ENCODE measurements around the gene LSM2.
"Not testable (repeated sequence)": the region's sequence is repeated elsewhere in the genome, so short reads cannot be mapped to it uniquely, and the experiment has no call there.

The LSM2 gene

GRCh38 chr6:31829633-31830283 lies 23.0 kb upstream of the LSM2 start:
- DNase-seq (ENCODE audit: extremely low spot score, insufficient read length, low read depth) = no peak
- no peak for FAIRE-seq

GRCh38 chr6:31827286-31828079 lies 20.7 kb upstream of the LSM2 start, which contains the start of gene HSPA1B:
Gene HSPA1B (plus strand): TSS chr6:31827738. CDS start chr6:31827951, 213 bp downstream.
- FAIRE-seq = peak; percentile 91

GRCh38 chr6:31826793-31827285 lies 20.1 kb upstream of the LSM2 start:
- DNase-seq (ENCODE audit: extremely low spot score, insufficient read length, low read depth) (no peak), FAIRE-seq (peak; percentile 12)

More at GRCh38 chr6:31827286-31828079, 20.7 kb upstream of the LSM2 start, which contains the start of gene HSPA1B:
- no peak for DNase-seq (ENCODE audit: extremely low spot score, insufficient read length, low read depth)

- no peak for FAIRE-seq
These were observed 18.8 kb upstream of the LSM2 start for GRCh38 chr6:31825553-31825952.

GRCh38 chr6:31823592-31824196 lies 16.9 kb upstream of the LSM2 start:
- not testable (repeated sequence) for DNase-seq (ENCODE audit: extremely low spot score, insufficient read length, low read depth); FAIRE-seq

More at GRCh38 chr6:31825553-31825952, 18.8 kb upstream of the LSM2 start:
- DNase-seq (ENCODE audit: extremely low spot score, insufficient read length, low read depth) = no peak

GRCh38 chr6:31822036-31822821 lies 15.5 kb upstream of the LSM2 start:
- FAIRE-seq = peak; percentile 50
- DNase-seq (ENCODE audit: extremely low spot score, insufficient read length, low read depth) = no peak

GRCh38 chr6:31821301-31822035 lies 14.7 kb upstream of the LSM2 start:
- FAIRE-seq (peak; percentile 50), DNase-seq (ENCODE audit: extremely low spot score, insufficient read length, low read depth) (no peak)

- FAIRE-seq; DNase-seq (ENCODE audit: extremely low spot score, insufficient read length, low read depth): not testable (repeated sequence)
These were observed 13.6 kb upstream of the LSM2 start for GRCh38 chr6:31820399-31820798.

GRCh38 chr6:31819871-31820299 lies 13.1 kb upstream of the LSM2 start:
- FAIRE-seq (no peak), DNase-seq (ENCODE audit: extremely low spot score, insufficient read length, low read depth) (no peak)

GRCh38 chr6:31817929-31818511 lies 11.3 kb upstream of the LSM2 start:
- not testable (repeated sequence) for FAIRE-seq

GRCh38 chr6:31817133-31817928 lies 10.6 kb upstream of the LSM2 start:
- DNase-seq (ENCODE audit: extremely low spot score, insufficient read length, low read depth); FAIRE-seq: not testable (repeated sequence)

More at GRCh38 chr6:31817929-31818511, 11.3 kb upstream of the LSM2 start:
- not testable (repeated sequence) for DNase-seq (ENCODE audit: extremely low spot score, insufficient read length, low read depth)

- peak; percentile 60 for FAIRE-seq
- no peak for DNase-seq (ENCODE audit: extremely low spot score, insufficient read length, low read depth)
These were observed 8.5 kb upstream of the LSM2 start, which contains the start of the genes HSPA1A and HSPA1L for GRCh38 chr6:31815025-31815838. Gene HSPA1A (plus strand): TSS chr6:31815543. CDS start chr6:31815757, 214 bp downstream. Gene HSPA1L (minus strand): TSS chr6:31815283. CDS start chr6:31811972, 3,311 bp downstream.

- FAIRE-seq = peak; percentile 67
- no peak for DNase-seq (ENCODE audit: extremely low spot score, insufficient read length, low read depth)
These were observed 7.9 kb upstream of the LSM2 start for GRCh38 chr6:31814677-31815024.

- FAIRE-seq (no peak), DNase-seq (ENCODE audit: extremely low spot score, insufficient read length, low read depth) (no peak)
These were observed 6.7 kb upstream of the LSM2 start for GRCh38 chr6:31813465-31813849.

GRCh38 chr6:31811645-31812044 lies 4.9 kb upstream of the LSM2 start:
- DNase-seq (ENCODE audit: extremely low spot score, insufficient read length, low read depth) (no peak), FAIRE-seq (no peak)

- DNase-seq (ENCODE audit: extremely low spot score, insufficient read length, low read depth); FAIRE-seq: not testable (repeated sequence)
These were observed 1.8 kb upstream of the LSM2 start for GRCh38 chr6:31808599-31808998.

- no peak for DNase-seq (ENCODE audit: extremely low spot score, insufficient read length, low read depth)
- FAIRE-seq = no peak
These were observed 762 bp downstream of the LSM2 start for GRCh38 chr6:31805939-31806469.

All from GM18507 (cell line).